HCT116 (cell line): ENCODE data around the gene CCDC188. TPM values are rescaled to one million over a fixed set of nuclear protein-coding genes. Genes with fewer than 3 reads are reported as not detected.

Source experiments
- ATAC-seq: fragments of 200-7000 bp; cut with Tn5 transposase; 2 replicates; pipeline ENCODE4 v1.9.1; 2020; ENCODE audit warnings: mild to moderate bottlenecking, moderate library complexity
- BruUV-seq: library from RNA; stranded (reverse); fragments of 400-500 nt; replicated peaks from 2 replicates; lab custom pipeline; 2021; lab: Mats Ljungman, UMichigan
- CTCF ChIA-PET: fragments of 300-600 bp; sonication (Branson Sonifier 250); formaldehyde crosslinking; loops from one replicate; lab custom pipeline; 2021; ENCODE audit warnings: antibody characterized with exemption; lab: Charles Lee
- POLR2A ChIA-PET: fragments of 300-600, 350-600 bp; sonication (Branson Sonifier 250); formaldehyde crosslinking; loops from one replicate; lab custom pipeline; 2021; ENCODE audit warnings: antibody characterized with exemption; lab: Charles Lee
- RAD21 ChIA-PET, 2 experiments: fragments of 300-600 bp; sonication (Branson Sonifier 250); formaldehyde crosslinking; loops; one replicate each; lab custom pipeline; 2023; ENCODE audit warnings: low total read pairs in 2 of 2; ENCODE audit not compliant: uncharacterized antibody in 2 of 2, unreplicated experiment in 2 of 2, low non-redundant PET in 1 of 2; lab: Charles Lee
- DNase-seq: peaks from one replicate; pipeline ENCODE4 v3.0.0-alpha.2; 2010; ENCODE audit warnings: low read depth, low spot score
- H2AFZ ChIP-seq: fragments of 200-600 bp; shearing (Covaris generic), sonication (generic); 2 replicates; pipeline ENCODE4 v1.6.1; 2017; ENCODE audit warnings: low read depth, mixed run types, mixed read lengths, antibody characterized with exemption, low read length; ENCODE audit not compliant: poor library complexity, severe bottlenecking
- H3K27ac ChIP-seq: 2 replicates; pipeline ENCODE4 v1.5.1; 2012; ENCODE audit warnings: low read depth, low read length
- H3K27me3 ChIP-seq: fragments of 200-600 bp; sonication (generic); 2 replicates; pipeline ENCODE4 v1.6.1; 2016; ENCODE audit warnings: mixed run types, low read length, mixed read lengths; ENCODE audit not compliant: insufficient read depth
- H3K36me3 ChIP-seq, 2 experiments: fragments of 200-500 bp in 1 of 2; fragments of 200-600 bp in 1 of 2; sonication (Bioruptor generic) in 1 of 2; sonication (generic) in 1 of 2; 2 replicates each; pipeline versions ENCODE4 v1.5.1 to v1.6.1; 2014 to 2016; ENCODE audit warnings: low read length in 2 of 2, inconsistent platforms in 1 of 2, mixed read lengths in 1 of 2, mixed run types in 1 of 2; ENCODE audit not compliant: insufficient read depth in 2 of 2, control insufficient read depth in 1 of 2
- H3K4me1 ChIP-seq, 2 experiments: fragments of 200-600 bp in 1 of 2; sonication (generic) in 1 of 2; 2 replicates each; pipeline versions ENCODE4 v1.5.1 to v1.6.1; 2012 to 2017; ENCODE audit warnings: low read length in 2 of 2, inconsistent platforms in 1 of 2, mild to moderate bottlenecking in 1 of 2, mixed read lengths in 1 of 2, mixed run types in 1 of 2, moderate library complexity in 1 of 2; ENCODE audit not compliant: insufficient read depth in 2 of 2, control insufficient read depth in 1 of 2
- H3K4me2 ChIP-seq: fragments of 200-600 bp; sonication (generic); 2 replicates; pipeline ENCODE4 v1.6.1; 2017; ENCODE audit warnings: mixed run types, low read length, mixed read lengths
- H3K4me3 ChIP-seq, 2 experiments: fragments of 200-600 bp in 1 of 2; sonication (generic) in 1 of 2; replicated peaks in 1 of 2; 2 replicates each; pipeline ENCODE4 v1.5.1; 2011 to 2016; ENCODE audit warnings: low read length in 2 of 2, control low read depth in 1 of 2, low read depth in 1 of 2, mild to moderate bottlenecking in 1 of 2, mixed read lengths in 1 of 2, mixed run types in 1 of 2
- H3K79me2 ChIP-seq: fragments of 200-600 bp; sonication (generic); 2 replicates; pipeline ENCODE4 v1.6.1; 2017; ENCODE audit warnings: mild to moderate bottlenecking, mixed run types, low read length, moderate library complexity, mixed read lengths; ENCODE audit not compliant: insufficient read depth
- H3K9ac ChIP-seq: fragments of 200-600 bp; sonication (generic); 2 replicates; pipeline ENCODE4 v1.6.1; 2016; ENCODE audit warnings: low read length, mixed read lengths
- H3K9me2 ChIP-seq: fragments of 200-600 bp; sonication (generic), shearing (Covaris generic); 2 replicates; pipeline ENCODE4 v1.6.1; 2017; ENCODE audit warnings: mixed run types, mild to moderate bottlenecking, moderate library complexity; ENCODE audit not compliant: insufficient read depth
- H3K9me3 ChIP-seq, 2 experiments: fragments of 200-500 bp in 1 of 2; fragments of 200-600 bp in 1 of 2; sonication (Bioruptor generic) in 1 of 2; sonication (generic) in 1 of 2; 2 replicates each; pipeline ENCODE4 v1.6.1; 2014 to 2017; ENCODE audit warnings: low read length in 2 of 2, mixed read lengths in 2 of 2, inconsistent platforms in 1 of 2, low read depth in 1 of 2, mild to moderate bottlenecking in 1 of 2, mixed run types in 1 of 2, moderate library complexity in 1 of 2; ENCODE audit not compliant: control insufficient read depth in 1 of 2, insufficient read depth in 1 of 2
- H4K20me1 ChIP-seq: fragments of 200-600 bp; sonication (generic), shearing (Covaris generic); 2 replicates; pipeline ENCODE4 v1.6.1; 2017; ENCODE audit warnings: mixed run types, mild to moderate bottlenecking, moderate library complexity; ENCODE audit not compliant: insufficient read depth
- CBX3 ChIP-seq: IDR thresholded peaks from 2 replicates; pipeline ENCODE4 v1.6.1; 2012; ENCODE audit warnings: low read depth
- CEBPB ChIP-seq: IDR thresholded peaks from 2 replicates; pipeline ENCODE4 v1.6.1; 2012; ENCODE audit warnings: low read depth
- ELF1 ChIP-seq: IDR thresholded peaks from 2 replicates; pipeline ENCODE4 v1.6.1; 2012; ENCODE audit warnings: low read depth, borderline replicate concordance
- EZH2 ChIP-seq: fragments of 200-600 bp; sonication (generic); IDR thresholded peaks from 2 replicates; pipeline ENCODE4 v1.6.1; 2017; ENCODE audit warnings: antibody characterized with exemption, mixed run types
- JUND ChIP-seq: IDR thresholded peaks from 2 replicates; pipeline ENCODE4 v1.6.1; 2012
- POLR2A ChIP-seq: IDR thresholded peaks from 2 replicates; pipeline ENCODE4 v1.7.0; 2011; ENCODE audit warnings: borderline replicate concordance; ENCODE audit not compliant: insufficient read depth, insufficient read length; ENCODE audit errors: extremely low read depth
- POLR2AphosphoS5 ChIP-seq: IDR thresholded peaks from 2 replicates; pipeline ENCODE4 v1.6.1; 2011; ENCODE audit warnings: mild to moderate bottlenecking, low read depth, low read length, moderate library complexity
- RAD21 ChIP-seq: IDR thresholded peaks from 2 replicates; pipeline ENCODE4 v1.6.1; 2012; ENCODE audit warnings: low read depth, mild to moderate bottlenecking
- SIN3A ChIP-seq: IDR thresholded peaks from 2 replicates; pipeline ENCODE4 v1.6.1; 2012; ENCODE audit warnings: low read depth
- SP1 ChIP-seq: IDR thresholded peaks from 2 replicates; pipeline ENCODE4 v1.6.1; 2012; ENCODE audit warnings: low read depth
- SRF ChIP-seq: IDR thresholded peaks from 2 replicates; pipeline ENCODE4 v1.6.1; 2012; ENCODE audit warnings: low read depth
- TCF7L2 ChIP-seq: IDR thresholded peaks from 2 replicates; pipeline ENCODE4 v1.7.0; 2011; ENCODE audit warnings: borderline replicate concordance, inconsistent platforms; ENCODE audit not compliant: insufficient read depth, insufficient read length; ENCODE audit errors: extremely low read depth
- YY1 ChIP-seq: IDR thresholded peaks from 2 replicates; pipeline ENCODE4 v1.6.1; 2011; ENCODE audit warnings: low read length, low read depth, moderate library complexity, mild to moderate bottlenecking; ENCODE audit not compliant: insufficient replicate concordance; ENCODE audit errors: extremely low read depth
- intact Hi-C: fragments of 100-400 bp; cut with micrococcal nuclease; formaldehyde crosslinking; loops from 2 replicates; pipeline ENCODE4 v1.10.0; 2022
- total RNA-seq: library from RNA; stranded (reverse); gene quantifications from one replicate; pipeline ENCODE4 v1.2.1, GENCODE V29; 2021; ENCODE audit not compliant: unreplicated experiment
- TF ChIP-seq, protein P1 (sequence below): IDR thresholded peaks from 2 replicates; pipeline ENCODE4 v1.6.1; 2012
- TF ChIP-seq, protein P2 (sequence below), 3 experiments: fragments of 200-600 bp in 1 of 3; sonication (generic) in 1 of 3; IDR thresholded peaks in 2 of 3; conservative IDR thresholded peaks in 1 of 3; 2 replicates each; pipeline ENCODE4 v1.5.1; 2012 to 2017; ENCODE audit warnings: low read depth in 2 of 3, low read length in 2 of 3, antibody characterized with exemption in 1 of 3, borderline replicate concordance in 1 of 3, control low read depth in 1 of 3, mild to moderate bottlenecking in 1 of 3, mixed read lengths in 1 of 3, mixed run types in 1 of 3, moderate library complexity in 1 of 3; ENCODE audit not compliant: insufficient read depth in 1 of 3
- TF ChIP-seq, protein P3 (sequence below): IDR thresholded peaks from 2 replicates; pipeline ENCODE4 v1.6.1; 2012

The CCDC188 gene
- total RNA-seq, 1 experiment from 2014 or later: not detected

DNA sequence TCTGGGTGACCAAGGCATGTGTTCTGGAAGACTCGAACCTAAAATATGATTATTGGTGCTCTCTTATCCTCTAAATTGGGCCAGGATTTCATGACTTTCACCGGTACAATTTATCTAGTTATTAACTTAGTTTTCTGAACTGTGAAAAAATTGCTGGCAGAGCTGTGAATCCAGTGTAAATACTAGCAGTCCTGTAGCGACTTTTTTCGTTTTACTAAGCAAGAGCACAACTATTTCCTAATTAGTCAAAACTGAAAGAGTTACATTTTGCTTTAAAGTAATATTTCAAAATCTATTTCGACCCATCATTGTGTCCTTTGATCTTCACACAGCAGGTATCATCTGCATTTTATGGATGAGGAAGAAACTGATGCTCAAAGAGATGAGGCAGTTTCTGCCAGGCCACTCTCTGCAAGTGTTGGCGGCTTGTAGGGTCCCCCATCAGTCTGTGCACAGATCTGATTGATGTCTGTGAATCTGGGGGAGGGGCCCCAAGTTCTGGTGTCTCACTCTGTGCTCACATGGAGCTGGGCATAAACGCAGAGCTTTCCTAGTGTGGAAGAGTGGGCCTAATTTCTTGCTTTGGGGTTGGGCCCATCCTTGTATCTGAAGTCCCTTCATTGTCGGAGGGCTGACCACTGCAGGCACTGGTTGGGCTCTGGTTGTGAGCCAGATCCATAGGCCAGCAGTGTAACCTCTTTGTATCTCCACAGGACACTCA is 32.4 kb downstream of the CCDC188 start:
- no peak for DNase-seq
- H3K36me3 ChIP-seq: peaks cover 24 to 43% of the 10 kb centered on the region in 2 experiments
- TSS peak; percentile 68 for BruUV-seq

More for the DNA sequence above, 32.4 kb downstream of the CCDC188 start:
- H3K4me2 ChIP-seq: peak overlapping the region; percentile 91
- no peak for ATAC-seq
- peak overlapping the region; percentile 99 for H3K9ac ChIP-seq
- ChIA-PET CTCF (interaction anchor here (1.7 kb wide), 1 partner anchor 11 kb away, joined by 3 read pairs; no protein-coding TSS in a partner anchor), RAD21 (no interaction called here), POLR2A (no interaction called here)
- H2AFZ ChIP-seq: no peak overlapping the region
- H3K9me2 ChIP-seq: no peaks in the 10 kb centered on the region
- H3K79me2 ChIP-seq: peaks cover 90% of the 10 kb centered on the region
- peak overlapping the region; percentile 79 for H3K27ac ChIP-seq
- no peaks in the 10 kb centered on the region for H3K9me3 ChIP-seq
- H3K4me1 ChIP-seq: peaks cover 12 to 27% of the 10 kb centered on the region in 2 experiments
- no peaks in the 10 kb centered on the region for H4K20me1 ChIP-seq
- intact Hi-C loops: loop anchor here (10.0 kb wide), 1 partner anchor 154 kb away; no protein-coding TSS in a partner anchor
- no peaks in the 10 kb centered on the region for H3K27me3 ChIP-seq
- peak overlapping the region; percentile 96 to 97 for H3K4me3 ChIP-seq
- no peak for TF ChIP-seq CBX3
- TF ChIP-seq ELF1: no peak
- no peak for TF ChIP-seq POLR2A
- TF ChIP-seq EZH2: no peak
- no peak for TF ChIP-seq TCF7L2
- TF ChIP-seq SIN3A: no peak
- no peak for TF ChIP-seq JUND
- TF ChIP-seq RAD21: no peak
- TF ChIP-seq SRF: no peak
- TF ChIP-seq YY1: no peak
- no peak for TF ChIP-seq POLR2AphosphoS5
- TF ChIP-seq, protein P1, sequence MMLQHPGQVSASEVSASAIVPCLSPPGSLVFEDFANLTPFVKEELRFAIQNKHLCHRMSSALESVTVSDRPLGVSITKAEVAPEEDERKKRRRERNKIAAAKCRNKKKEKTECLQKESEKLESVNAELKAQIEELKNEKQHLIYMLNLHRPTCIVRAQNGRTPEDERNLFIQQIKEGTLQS: no peak
- TF ChIP-seq, protein P2, sequence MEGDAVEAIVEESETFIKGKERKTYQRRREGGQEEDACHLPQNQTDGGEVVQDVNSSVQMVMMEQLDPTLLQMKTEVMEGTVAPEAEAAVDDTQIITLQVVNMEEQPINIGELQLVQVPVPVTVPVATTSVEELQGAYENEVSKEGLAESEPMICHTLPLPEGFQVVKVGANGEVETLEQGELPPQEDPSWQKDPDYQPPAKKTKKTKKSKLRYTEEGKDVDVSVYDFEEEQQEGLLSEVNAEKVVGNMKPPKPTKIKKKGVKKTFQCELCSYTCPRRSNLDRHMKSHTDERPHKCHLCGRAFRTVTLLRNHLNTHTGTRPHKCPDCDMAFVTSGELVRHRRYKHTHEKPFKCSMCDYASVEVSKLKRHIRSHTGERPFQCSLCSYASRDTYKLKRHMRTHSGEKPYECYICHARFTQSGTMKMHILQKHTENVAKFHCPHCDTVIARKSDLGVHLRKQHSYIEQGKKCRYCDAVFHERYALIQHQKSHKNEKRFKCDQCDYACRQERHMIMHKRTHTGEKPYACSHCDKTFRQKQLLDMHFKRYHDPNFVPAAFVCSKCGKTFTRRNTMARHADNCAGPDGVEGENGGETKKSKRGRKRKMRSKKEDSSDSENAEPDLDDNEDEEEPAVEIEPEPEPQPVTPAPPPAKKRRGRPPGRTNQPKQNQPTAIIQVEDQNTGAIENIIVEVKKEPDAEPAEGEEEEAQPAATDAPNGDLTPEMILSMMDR (IDR thresholded peaks at IDR 0.05 in 2 of 3, conservative IDR thresholded peaks at IDR 0.05 in 1 of 3; ENCODE audit: borderline replicate concordance in 1 of 3, insufficient read depth in 1 of 3, low read depth in 2 of 3, low read length in 2 of 3): no peak
- TF ChIP-seq SP1: no peak
- no peak for TF ChIP-seq CEBPB
- TF ChIP-seq, protein P3, sequence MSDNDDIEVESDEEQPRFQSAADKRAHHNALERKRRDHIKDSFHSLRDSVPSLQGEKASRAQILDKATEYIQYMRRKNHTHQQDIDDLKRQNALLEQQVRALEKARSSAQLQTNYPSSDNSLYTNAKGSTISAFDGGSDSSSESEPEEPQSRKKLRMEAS: no peak
